WTC11 (cell line): Measurements from ENCODE around the gene KLHL25. TPM values are rescaled to one million over a fixed set of nuclear protein-coding genes. Genes with fewer than 3 reads are reported as not detected.
A peak's percentile ranks its signal among the peaks of the same experiment; 100 is the strongest.

Experiments used
- ATAC-seq: fragments of 200-7000 bp; cut with Tn5 transposase; 2 replicates; pipeline ENCODE4 v1.10.0; 2021; ENCODE audit warnings: mild to moderate bottlenecking, moderate library complexity
- CTCF ChIA-PET: fragments of 300-600 bp; sonication (Branson Sonifier 250); formaldehyde crosslinking; loops from one replicate; lab custom pipeline; 2021; ENCODE audit warnings: antibody characterized with exemption; lab: Charles Lee
- POLR2A ChIA-PET: fragments of 350-600 bp; sonication (Branson Sonifier 250); formaldehyde crosslinking; loops from one replicate; lab custom pipeline; 2021; ENCODE audit warnings: antibody characterized with exemption; lab: Charles Lee
- DNase-seq: peaks from one replicate; pipeline ENCODE4 v3.0.0; 2021; ENCODE audit warnings: low spot score
- H3K27ac Mint-ChIP-seq: 2 replicates; pipeline ENCODE4 v1.8.0; 2021; ENCODE audit warnings: mixed read lengths
- H3K27me3 Mint-ChIP-seq: 2 replicates; pipeline ENCODE4 v1.8.0; 2021; ENCODE audit warnings: low read depth, mild to moderate bottlenecking, moderate library complexity, mixed read lengths
- H3K36me3 Mint-ChIP-seq: 2 replicates; pipeline ENCODE4 v1.8.0; 2021; ENCODE audit warnings: mixed read lengths
- H3K4me1 Mint-ChIP-seq: 2 replicates; pipeline ENCODE4 v1.8.0; 2022; ENCODE audit warnings: mixed read lengths
- H3K4me3 Mint-ChIP-seq: 2 replicates; pipeline ENCODE4 v1.8.0; 2021; ENCODE audit warnings: mild to moderate bottlenecking, moderate library complexity, mixed read lengths
- H3K9me3 Mint-ChIP-seq: 2 replicates; pipeline ENCODE4 v1.8.0; 2021; ENCODE audit warnings: mixed read lengths
- AR ChIP-seq: fragments of 250-450 bp; sonication (Bioruptor Pico); IDR thresholded peaks from 2 replicates; pipeline ENCODE4 v1.9.0; 2021; ENCODE audit warnings: mild to moderate bottlenecking
- E2F5 ChIP-seq: sonication (generic); formaldehyde crosslinking; IDR thresholded peaks from 2 replicates; pipeline ENCODE4 v1.8.1; 2022; ENCODE audit warnings: mild to moderate bottlenecking, moderate library complexity, missing genetic modification reagents
- ELF4 ChIP-seq: sonication (generic); formaldehyde crosslinking; IDR thresholded peaks from 2 replicates; pipeline ENCODE4 v1.8.1; 2022; ENCODE audit warnings: low read depth, mild to moderate bottlenecking, moderate library complexity, missing genetic modification reagents
- ESRRA ChIP-seq: sonication (generic); formaldehyde crosslinking; IDR thresholded peaks from 2 replicates; pipeline ENCODE4 v1.8.1; 2022; ENCODE audit warnings: mild to moderate bottlenecking, missing genetic modification reagents, borderline replicate concordance
- FOXK1 ChIP-seq: sonication (generic); formaldehyde crosslinking; IDR thresholded peaks from 2 replicates; pipeline ENCODE4 v1.8.0; 2022; ENCODE audit warnings: mild to moderate bottlenecking, moderate library complexity, missing genetic modification reagents
- GABPB1 ChIP-seq: sonication (generic); formaldehyde crosslinking; IDR thresholded peaks from 2 replicates; pipeline ENCODE4 v1.8.1; 2023; ENCODE audit warnings: mild to moderate bottlenecking, missing genetic modification reagents
- GTF2I ChIP-seq: fragments of 250-450 bp; sonication (Bioruptor Pico); conservative IDR thresholded peaks from 2 replicates; pipeline ENCODE4 v1.4.0; 2021; ENCODE audit warnings: mild to moderate bottlenecking
- HMGXB4 ChIP-seq: sonication (generic); formaldehyde crosslinking; IDR thresholded peaks from 2 replicates; pipeline ENCODE4 v1.8.1; 2023; ENCODE audit warnings: mild to moderate bottlenecking, moderate library complexity, missing genetic modification reagents
- KAT7 ChIP-seq: sonication (generic); formaldehyde crosslinking; IDR thresholded peaks from 2 replicates; pipeline ENCODE4 v1.8.1; 2023; ENCODE audit warnings: missing genetic modification reagents, mild to moderate bottlenecking, borderline replicate concordance
- NFYB ChIP-seq: sonication (generic); formaldehyde crosslinking; conservative IDR thresholded peaks from 2 replicates; pipeline ENCODE4 v1.8.0; 2022; ENCODE audit warnings: low read depth, missing genetic modification reagents
- NR3C1 ChIP-seq: sonication (generic); formaldehyde crosslinking; conservative IDR thresholded peaks from 2 replicates; pipeline ENCODE4 v1.8.1; 2023; ENCODE audit warnings: low read depth, mild to moderate bottlenecking, missing genetic modification reagents
- RELA ChIP-seq: sonication (generic); formaldehyde crosslinking; IDR thresholded peaks from 2 replicates; pipeline ENCODE4 v1.8.1; 2022; ENCODE audit warnings: missing genetic modification reagents, mild to moderate bottlenecking, borderline replicate concordance
- STAT6 ChIP-seq: sonication (generic); formaldehyde crosslinking; conservative IDR thresholded peaks from 2 replicates; pipeline ENCODE4 v1.8.1; 2023; ENCODE audit warnings: mild to moderate bottlenecking, low read depth, missing genetic modification reagents, moderate library complexity
- ZBTB21 ChIP-seq: sonication (generic); formaldehyde crosslinking; IDR thresholded peaks from 2 replicates; pipeline ENCODE4 v1.8.1; 2023; ENCODE audit warnings: mild to moderate bottlenecking, missing genetic modification reagents, borderline replicate concordance
- ZNF232 ChIP-seq: sonication (generic); formaldehyde crosslinking; IDR thresholded peaks from 2 replicates; pipeline ENCODE4 v1.8.0; 2022; ENCODE audit warnings: mild to moderate bottlenecking, missing genetic modification reagents
- ZNF317 ChIP-seq: sonication (generic); formaldehyde crosslinking; IDR thresholded peaks from 2 replicates; pipeline ENCODE4 v1.8.1; 2023; ENCODE audit warnings: low read depth, mild to moderate bottlenecking, moderate library complexity, missing genetic modification reagents, borderline replicate concordance
- ZNF396 ChIP-seq: fragments of 250-450 bp; sonication (Bioruptor Pico); IDR thresholded peaks from 2 replicates; pipeline ENCODE4 v1.8.0; 2021; ENCODE audit warnings: mild to moderate bottlenecking, moderate library complexity, borderline replicate concordance
- ZNF416 ChIP-seq: fragments of 250-450 bp; sonication (Bioruptor Pico); IDR thresholded peaks from 2 replicates; pipeline ENCODE4 v1.9.0; 2021; ENCODE audit warnings: mild to moderate bottlenecking, inconsistent platforms
- total RNA-seq: library from RNA; stranded (reverse); gene quantifications from 3 replicates; pipeline ENCODE4 v1.2.3, GENCODE V29; 2021
- TF ChIP-seq, protein P1 (sequence below): sonication (generic); formaldehyde crosslinking; IDR thresholded peaks from 2 replicates; pipeline ENCODE4 v1.8.0; 2023; ENCODE audit warnings: missing genetic modification reagents
- TF ChIP-seq, protein P2 (sequence below): sonication (generic); formaldehyde crosslinking; IDR thresholded peaks from 2 replicates; pipeline ENCODE4 v1.8.1; 2023; ENCODE audit warnings: mild to moderate bottlenecking, missing genetic modification reagents, moderate library complexity
- TF ChIP-seq, protein P3 (sequence below): sonication (generic); formaldehyde crosslinking; IDR thresholded peaks from 2 replicates; pipeline ENCODE4 v1.8.0; 2022; ENCODE audit warnings: mild to moderate bottlenecking, missing genetic modification reagents

Gene KLHL25
- total RNA-seq, 1 experiment from 2014 or later = 14.1 TPM

DNA sequence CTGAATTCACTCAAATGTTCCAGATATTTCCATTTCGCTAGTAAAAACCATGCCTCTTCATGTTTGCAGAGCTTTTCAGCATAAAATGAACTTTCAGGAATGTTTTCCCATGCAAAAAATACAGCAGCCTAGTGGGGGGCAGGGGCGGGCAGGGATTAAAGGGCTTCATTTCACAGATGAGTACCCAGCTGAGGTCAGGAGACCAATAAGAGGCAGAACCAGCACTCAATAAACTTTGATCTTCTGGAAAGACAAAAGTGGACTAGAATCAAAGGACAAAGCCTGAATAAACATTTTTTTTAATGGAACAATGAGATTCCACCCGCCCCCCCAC is 8.0 kb downstream of the KLHL25 start:
- Mint-ChIP-seq H3K27me3 (no peaks in the 10 kb centered on the region), H3K4me3 (no peak overlapping the region), H3K27ac (no peak overlapping the region), H3K36me3 (peaks cover 4% of the 10 kb centered on the region; the same call in 1 of the 2 replicates), H3K9me3 (no peaks in the 10 kb centered on the region), H3K4me1 (peaks cover 62% of the 10 kb centered on the region)
- DNase-seq (no peak), ATAC-seq (no peak)
- no peak for TF ChIP-seq E2F5
- no peak for TF ChIP-seq ZNF317 (CRISPR knock-in tag)
- TF ChIP-seq ESRRA (CRISPR knock-in tag) = no peak
- TF ChIP-seq HMGXB4 (CRISPR knock-in tag) = no peak
- TF ChIP-seq GABPB1 (CRISPR knock-in tag) = no peak
- no peak for TF ChIP-seq KAT7 (CRISPR knock-in tag)
- TF ChIP-seq, protein P1, sequence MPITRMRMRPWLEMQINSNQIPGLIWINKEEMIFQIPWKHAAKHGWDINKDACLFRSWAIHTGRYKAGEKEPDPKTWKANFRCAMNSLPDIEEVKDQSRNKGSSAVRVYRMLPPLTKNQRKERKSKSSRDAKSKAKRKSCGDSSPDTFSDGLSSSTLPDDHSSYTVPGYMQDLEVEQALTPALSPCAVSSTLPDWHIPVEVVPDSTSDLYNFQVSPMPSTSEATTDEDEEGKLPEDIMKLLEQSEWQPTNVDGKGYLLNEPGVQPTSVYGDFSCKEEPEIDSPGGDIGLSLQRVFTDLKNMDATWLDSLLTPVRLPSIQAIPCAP (CRISPR knock-in tag) = no peak
- TF ChIP-seq AR = no peak
- TF ChIP-seq NFYB (CRISPR knock-in tag) = no peak
- TF ChIP-seq ZNF396 (CRISPR knock-in tag) = no peak
- TF ChIP-seq, protein P2, sequence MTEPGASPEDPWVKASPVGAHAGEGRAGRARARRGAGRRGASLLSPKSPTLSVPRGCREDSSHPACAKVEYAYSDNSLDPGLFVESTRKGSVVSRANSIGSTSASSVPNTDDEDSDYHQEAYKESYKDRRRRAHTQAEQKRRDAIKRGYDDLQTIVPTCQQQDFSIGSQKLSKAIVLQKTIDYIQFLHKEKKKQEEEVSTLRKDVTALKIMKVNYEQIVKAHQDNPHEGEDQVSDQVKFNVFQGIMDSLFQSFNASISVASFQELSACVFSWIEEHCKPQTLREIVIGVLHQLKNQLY (CRISPR knock-in tag) = no peak
- TF ChIP-seq ZBTB21 = no peak
- TF ChIP-seq FOXK1 (CRISPR knock-in tag) = no peak
- TF ChIP-seq, protein P3, sequence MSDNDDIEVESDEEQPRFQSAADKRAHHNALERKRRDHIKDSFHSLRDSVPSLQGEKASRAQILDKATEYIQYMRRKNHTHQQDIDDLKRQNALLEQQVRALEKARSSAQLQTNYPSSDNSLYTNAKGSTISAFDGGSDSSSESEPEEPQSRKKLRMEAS (CRISPR knock-in tag) = no peak
- no peak for TF ChIP-seq ZNF416 (CRISPR knock-in tag)
- no peak for TF ChIP-seq ELF4
- no peak for TF ChIP-seq ZNF232 (CRISPR knock-in tag)
- CTCF ChIA-PET = interaction anchor here (0.8 to 1.3 kb wide), 3 partner anchors 14 to 34 kb away, joined by 3 to 4 read pairs (median 4); no protein-coding TSS in a partner anchor
- POLR2A ChIA-PET = no interaction called here

DNA sequence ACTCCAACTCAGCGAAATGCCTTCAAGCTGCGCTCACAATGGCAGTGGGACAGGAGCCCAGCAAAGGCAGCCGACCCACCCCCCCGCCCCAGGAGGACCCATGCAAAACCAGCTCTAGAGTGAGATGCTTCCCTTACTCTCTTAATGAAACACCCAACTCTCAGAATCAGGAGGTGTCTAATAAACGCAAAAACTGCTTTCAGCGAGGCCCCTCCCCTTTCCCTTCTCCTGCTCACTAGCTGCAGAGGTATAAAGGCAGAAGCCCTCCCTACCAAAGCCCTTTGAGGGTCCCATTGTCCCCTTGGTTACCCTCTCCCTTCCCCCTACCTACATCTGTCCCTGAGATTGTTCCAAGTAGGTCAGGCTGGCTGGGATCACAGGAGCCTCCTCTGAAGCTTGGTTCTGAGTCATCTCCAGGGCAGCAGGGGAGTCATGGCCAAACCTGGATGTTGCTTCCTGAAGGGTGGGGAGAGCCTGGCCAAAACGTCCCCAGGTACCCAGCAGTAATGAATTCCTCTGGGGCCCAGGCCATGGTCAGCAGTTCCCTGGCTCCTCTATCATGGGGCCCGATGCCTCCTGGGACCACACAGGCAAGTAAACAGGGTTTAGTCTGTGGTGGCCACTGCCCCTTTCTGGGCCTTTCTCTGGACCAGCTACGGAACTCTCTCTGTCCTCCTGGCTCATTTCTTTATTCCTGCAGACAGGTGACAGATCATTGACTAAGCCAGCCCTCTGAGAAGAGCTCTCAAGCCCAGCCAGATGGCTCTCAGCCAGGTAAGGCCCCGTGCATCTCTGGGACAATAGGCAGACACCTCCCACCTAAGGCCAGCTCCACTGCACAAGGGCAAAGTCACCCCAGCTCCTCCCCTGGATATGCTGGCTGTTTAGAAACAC is 8.6 kb downstream of the KLHL25 start:
- Mint-ChIP-seq H3K36me3 (peaks cover 4% of the 10 kb centered on the region; the same call in 1 of the 2 replicates), H3K4me1 (peaks cover 62% of the 10 kb centered on the region), H3K9me3 (no peaks in the 10 kb centered on the region), H3K27ac (peak overlapping the region; percentile 21), H3K4me3 (no peak overlapping the region), H3K27me3 (no peaks in the 10 kb centered on the region)
- DNase-seq = no peak
- peak; percentile 53 for ATAC-seq
- CTCF ChIA-PET = interaction anchor here (0.6 to 1.3 kb wide), 4 partner anchors 14 to 34 kb away, joined by 3 to 4 read pairs (median 4); no protein-coding TSS in a partner anchor
- POLR2A ChIA-PET = no interaction called here
- TF ChIP-seq NR3C1 (CRISPR knock-in tag) (no peak), RELA (no peak), GTF2I (CRISPR knock-in tag) (no peak), STAT6 (CRISPR knock-in tag) (no peak)
